Naive thymus-derived CD4-positive, alpha-beta T cell (primary cell): ENCODE results near the gene UPP2. TPM values are rescaled to one million over a fixed set of nuclear protein-coding genes. Genes with fewer than 3 reads are reported as not detected.

Experiments
- ATAC-seq: fragments of 150-1000 bp; cut with Tn5 transposase; 2 replicates; pipeline ENCODE4 v1.10.0; 2021; ENCODE audit warnings: mild to moderate bottlenecking, moderate library complexity
- CTCF ChIA-PET: fragments of 350-600 bp; sonication (Branson Sonifier 250); formaldehyde crosslinking; loops from one replicate; lab custom pipeline; 2021; ENCODE audit warnings: antibody characterized with exemption; lab: Charles Lee
- POLR2A ChIA-PET: fragments of 350-600 bp; sonication (Branson Sonifier 250); formaldehyde crosslinking; loops from one replicate; lab custom pipeline; 2021; ENCODE audit warnings: antibody characterized with exemption, inconsistent platforms; lab: Charles Lee
- DNase-seq, 9 donors: peaks; one replicate each; pipeline versions ENCODE4 v3.0.0 to v3.0.0-alpha.2; 2020 to 2022; ENCODE audit warnings: mixed read lengths in 1 of 9
- H3K27ac ChIP-seq: one replicate; pipeline ENCODE4 v1.7.0; 2013; ENCODE audit warnings: mild to moderate bottlenecking, low read depth, low read length, moderate library complexity
- H3K27me3 ChIP-seq, 2 donors: one replicate each; pipeline ENCODE4 v1.7.0; 2013; ENCODE audit warnings: low read length in 2 of 2, mild to moderate bottlenecking in 2 of 2, moderate library complexity in 2 of 2; ENCODE audit not compliant: control insufficient read depth in 2 of 2, insufficient read depth in 2 of 2
- H3K36me3 ChIP-seq, 3 experiments: 1 replicate in 2 of 3; 2 replicates in 1 of 3; pipeline ENCODE4 v1.7.0; 2013; ENCODE audit warnings: low read length in 3 of 3, mild to moderate bottlenecking in 3 of 3, moderate library complexity in 1 of 3; ENCODE audit not compliant: insufficient read depth in 3 of 3, control insufficient read depth in 2 of 3
- H3K4me1 ChIP-seq, 2 donors: one replicate each; pipeline ENCODE4 v1.7.0; 2013; ENCODE audit warnings: low read length in 2 of 2, mild to moderate bottlenecking in 2 of 2, moderate library complexity in 1 of 2; ENCODE audit not compliant: control insufficient read depth in 2 of 2, insufficient read depth in 2 of 2
- H3K4me3 ChIP-seq: 2 replicates; pipeline ENCODE4 v1.7.0; 2013; ENCODE audit warnings: mild to moderate bottlenecking, low read length
- H3K9me3 ChIP-seq, 3 experiments: 1 replicate in 2 of 3; 2 replicates in 1 of 3; pipeline ENCODE4 v1.7.0; 2013; ENCODE audit warnings: low read length in 3 of 3; ENCODE audit not compliant: control insufficient read depth in 2 of 3
- H3K27ac Mint-ChIP-seq, 9 donors: one replicate each; pipeline ENCODE4 v1.8.0; 2020 to 2022; ENCODE audit warnings: mixed read lengths in 9 of 9, mild to moderate bottlenecking in 8 of 9, moderate library complexity in 5 of 9, inconsistent platforms in 2 of 9
- H3K27me3 Mint-ChIP-seq, 5 donors: one replicate each; pipeline ENCODE4 v1.8.0; 2021 to 2022; ENCODE audit warnings: mixed read lengths in 5 of 5, mild to moderate bottlenecking in 1 of 5
- H3K36me3 Mint-ChIP-seq, 5 donors: one replicate each; pipeline ENCODE4 v1.8.0; 2020 to 2022; ENCODE audit warnings: mixed read lengths in 5 of 5, mild to moderate bottlenecking in 3 of 5, inconsistent platforms in 1 of 5
- H3K4me1 Mint-ChIP-seq, 7 donors: one replicate each; pipeline ENCODE4 v1.8.0; 2020 to 2022; ENCODE audit warnings: mixed read lengths in 7 of 7, mild to moderate bottlenecking in 3 of 7, inconsistent platforms in 1 of 7
- H3K4me3 Mint-ChIP-seq, 10 donors: one replicate each; pipeline ENCODE4 v1.8.0; 2020 to 2022; ENCODE audit warnings: mild to moderate bottlenecking in 10 of 10, mixed read lengths in 10 of 10, moderate library complexity in 6 of 10, inconsistent platforms in 2 of 10
- H3K9me3 Mint-ChIP-seq, 11 donors: one replicate each; pipeline ENCODE4 v1.8.0; 2020 to 2022; ENCODE audit warnings: mixed read lengths in 11 of 11, mild to moderate bottlenecking in 4 of 11, inconsistent platforms in 1 of 11, moderate library complexity in 1 of 11
- intact Hi-C, 2 donors: fragments of 100-400 bp; cut with micrococcal nuclease; formaldehyde crosslinking; loops; one replicate each; pipeline ENCODE4 v1.15.1; 2023
- polyA plus RNA-seq, 2 donors: library from polyadenylated mRNA; unstranded; fragments of 300-500 nt; fragmentation: Illumina TruSeq; gene quantifications; one replicate each; pipeline ENCODE4 v1.2.3, GENCODE V29; 2021
- total RNA-seq, 6 experiments: library from RNA in 5 of 6; stranded (reverse) in 5 of 6; gene quantifications; 1 replicate in 5 of 6; 2 replicates in 1 of 6; pipeline ENCODE4 v1.2.3 and lab custom pipeline; 2021 to 2026

UPP2 gene
- total and polyA plus RNA-seq, 7 experiments from 2014 or later = not detected

- Histone ChIP-seq H3K27me3 (no peaks in the 10 kb centered on the region), H3K9me3 (no peaks in the 10 kb centered on the region), H3K4me3 (no peak overlapping the region), H3K36me3 (no peaks in the 10 kb centered on the region), H3K4me1 (no peaks in the 10 kb centered on the region), H3K27ac (no peak overlapping the region)
- Mint-ChIP-seq H3K36me3 (no peaks in the 10 kb centered on the region), H3K4me1 (no peaks in the 10 kb centered on the region), H3K27ac (no peak overlapping the region), H3K27me3 (peaks cover 2 to 7% (median 3%) of the 10 kb centered on the region in 5 donors), H3K4me3 (no peak overlapping the region), H3K9me3 (no peaks in the 10 kb centered on the region)
- intact Hi-C loops = no loop called here
- CTCF ChIA-PET = no interaction called here
- DNase-seq (no peak), ATAC-seq (no peak)
- POLR2A ChIA-PET = no interaction called here
These were observed 770 bp downstream of the UPP2 start for GRCh38 chr2:158102446-158102845.

- no peak overlapping the region for H3K27ac Mint-ChIP-seq
- peaks cover 2 to 16% (median 11%) of the 10 kb centered on the region in 5 donors for H3K27me3 Mint-ChIP-seq
- intact Hi-C loops = no loop called here
- H3K9me3 ChIP-seq = no peaks in the 10 kb centered on the region
- H3K4me3 Mint-ChIP-seq = no peak overlapping the region
- H3K4me3 ChIP-seq = no peak overlapping the region
- ChIA-PET POLR2A (no interaction called here), CTCF (no interaction called here)
- no peak for DNase-seq
- no peak overlapping the region for H3K27ac ChIP-seq
- H3K36me3 ChIP-seq = no peaks in the 10 kb centered on the region
- H3K36me3 Mint-ChIP-seq = no peaks in the 10 kb centered on the region
- H3K4me1 Mint-ChIP-seq = no peaks in the 10 kb centered on the region
- H3K4me1 ChIP-seq = no peaks in the 10 kb centered on the region
- no peak for ATAC-seq
- H3K9me3 Mint-ChIP-seq = no peaks in the 10 kb centered on the region
- H3K27me3 ChIP-seq = no peaks in the 10 kb centered on the region
These were observed 1.8 kb downstream of the UPP2 start for GRCh38 chr2:158103411-158104012.

- Histone ChIP-seq H3K4me3 (no peak overlapping the region), H3K36me3 (no peaks in the 10 kb centered on the region), H3K27ac (no peak overlapping the region), H3K27me3 (no peaks in the 10 kb centered on the region), H3K4me1 (no peaks in the 10 kb centered on the region), H3K9me3 (no peaks in the 10 kb centered on the region)
- no peak for DNase-seq
- Mint-ChIP-seq H3K27ac (no peak overlapping the region), H3K4me3 (no peak overlapping the region), H3K36me3 (no peaks in the 10 kb centered on the region), H3K9me3 (peaks cover 0 to 4% (median 0%) of the 10 kb centered on the region in 11 donors), H3K4me1 (no peaks in the 10 kb centered on the region), H3K27me3 (peaks cover 2 to 20% (median 11%) of the 10 kb centered on the region in 5 donors)
- CTCF ChIA-PET = no interaction called here
- POLR2A ChIA-PET = no interaction called here
- ATAC-seq = no peak
- intact Hi-C loops = no loop called here
These were observed 3.2 kb downstream of the UPP2 start for GRCh38 chr2:158104903-158105302.

GRCh38 chr2:158112992-158113391, 11.3 kb downstream of the UPP2 start:
- Mint-ChIP-seq H3K4me3 (no peak overlapping the region), H3K36me3 (no peaks in the 10 kb centered on the region), H3K4me1 (no peaks in the 10 kb centered on the region), H3K27me3 (peaks cover 0 to 32% (median 5%) of the 10 kb centered on the region in 5 donors), H3K27ac (no peak overlapping the region), H3K9me3 (peaks cover 0 to 4% (median 0%) of the 10 kb centered on the region in 11 donors)
- ChIA-PET CTCF (no interaction called here), POLR2A (no interaction called here)
- DNase-seq (no peak), ATAC-seq (no peak)
- H3K36me3 ChIP-seq = no peaks in the 10 kb centered on the region
- no peak overlapping the region for H3K27ac ChIP-seq
- intact Hi-C loops = no loop called here
- no peaks in the 10 kb centered on the region for H3K9me3 ChIP-seq
- no peaks in the 10 kb centered on the region for H3K4me1 ChIP-seq
- H3K4me3 ChIP-seq = no peak overlapping the region
- no peaks in the 10 kb centered on the region for H3K27me3 ChIP-seq

DNA sequence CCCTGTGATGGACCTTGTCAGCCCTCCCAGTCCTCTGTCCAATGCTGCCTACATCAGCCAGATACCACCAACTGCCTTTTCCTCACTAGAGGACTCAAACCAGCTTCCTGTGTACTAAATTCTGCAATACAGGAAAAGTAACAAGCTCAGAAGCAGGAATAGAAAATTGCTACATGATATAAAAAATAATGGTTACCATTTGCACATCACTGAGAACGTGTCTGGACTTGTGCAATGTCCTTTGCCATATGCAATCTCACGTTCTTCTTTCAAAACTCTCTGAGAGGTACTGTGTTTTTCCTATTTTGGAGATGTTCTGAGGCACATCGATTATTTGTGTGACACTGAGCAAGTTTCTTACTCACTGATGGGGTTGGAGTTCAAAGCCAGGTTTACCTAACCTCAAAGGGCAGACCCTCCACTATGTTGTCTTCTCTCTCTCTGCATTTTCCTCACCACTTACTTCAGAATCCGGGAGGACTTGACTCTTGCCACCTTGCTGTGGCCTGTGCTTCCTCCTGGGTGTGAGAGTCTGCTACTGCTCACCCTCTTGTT, 12.1 kb downstream of the UPP2 start:
- H3K4me3 ChIP-seq = no peak overlapping the region
- ChIA-PET POLR2A (no interaction called here), CTCF (no interaction called here)
- H3K9me3 Mint-ChIP-seq = peaks cover 0 to 4% (median 0%) of the 10 kb centered on the region in 11 donors
- H3K4me1 Mint-ChIP-seq = no peaks in the 10 kb centered on the region
- ATAC-seq (peak; percentile 38), DNase-seq (no peak)
- intact Hi-C loops = no loop called here
- no peaks in the 10 kb centered on the region for H3K4me1 ChIP-seq
- no peaks in the 10 kb centered on the region for H3K36me3 ChIP-seq
- peaks cover 0 to 26% (median 3%) of the 10 kb centered on the region in 5 donors for H3K27me3 Mint-ChIP-seq
- H3K4me3 Mint-ChIP-seq = no peak overlapping the region
- H3K27ac Mint-ChIP-seq = no peak overlapping the region
- no peaks in the 10 kb centered on the region for H3K36me3 Mint-ChIP-seq
- H3K9me3 ChIP-seq = no peaks in the 10 kb centered on the region
- H3K27me3 ChIP-seq = no peaks in the 10 kb centered on the region
- no peak overlapping the region for H3K27ac ChIP-seq

DNA sequence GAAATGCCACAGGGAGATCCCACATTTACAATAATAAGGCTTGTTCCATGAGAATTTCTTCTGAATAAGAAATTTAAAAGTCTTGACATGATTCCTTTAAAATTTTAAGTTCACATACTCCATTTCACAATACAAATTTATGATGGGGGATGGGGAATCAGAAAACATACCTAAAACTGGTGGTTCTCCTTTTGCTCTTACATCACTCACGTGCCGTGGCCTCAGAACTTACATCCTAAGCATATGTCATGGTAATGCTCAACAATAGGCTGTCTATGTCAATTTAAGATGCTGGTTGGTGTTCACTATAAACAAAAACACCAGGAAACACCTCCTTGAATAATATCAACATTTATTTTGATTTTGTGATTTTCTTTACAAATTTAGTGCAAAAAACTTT, 12.8 kb downstream of the UPP2 start:
- ATAC-seq (no peak), DNase-seq (no peak)
- Histone ChIP-seq H3K27ac (no peak overlapping the region), H3K4me1 (no peaks in the 10 kb centered on the region), H3K9me3 (no peaks in the 10 kb centered on the region), H3K36me3 (no peaks in the 10 kb centered on the region), H3K27me3 (no peaks in the 10 kb centered on the region), H3K4me3 (no peak overlapping the region)
- Mint-ChIP-seq H3K4me3 (no peak overlapping the region), H3K27ac (no peak overlapping the region), H3K36me3 (no peaks in the 10 kb centered on the region), H3K27me3 (peaks cover 0 to 21% (median 3%) of the 10 kb centered on the region in 5 donors), H3K9me3 (peaks cover 0 to 3% (median 0%) of the 10 kb centered on the region in 11 donors), H3K4me1 (no peaks in the 10 kb centered on the region)
- CTCF ChIA-PET = no interaction called here
- POLR2A ChIA-PET = no interaction called here
- intact Hi-C loops = no loop called here

- no peaks in the 10 kb centered on the region for H3K36me3 ChIP-seq
- ATAC-seq (no peak), DNase-seq (no peak)
- peaks cover 0 to 1% (median 0%) of the 10 kb centered on the region in 7 donors for H3K4me1 Mint-ChIP-seq
- intact Hi-C loops = no loop called here
- no peak overlapping the region for H3K4me3 Mint-ChIP-seq
- H3K36me3 Mint-ChIP-seq = no peaks in the 10 kb centered on the region
- H3K4me1 ChIP-seq = no peaks in the 10 kb centered on the region
- ChIA-PET POLR2A (no interaction called here), CTCF (no interaction called here)
- H3K4me3 ChIP-seq = no peak overlapping the region
- no peak overlapping the region for H3K27ac ChIP-seq
- no peak overlapping the region for H3K27ac Mint-ChIP-seq
- peaks cover 0 to 3% (median 0%) of the 10 kb centered on the region in 11 donors for H3K9me3 Mint-ChIP-seq
- H3K27me3 ChIP-seq = no peaks in the 10 kb centered on the region
- H3K9me3 ChIP-seq = no peaks in the 10 kb centered on the region
- peaks cover 0 to 21% (median 3%) of the 10 kb centered on the region in 5 donors for H3K27me3 Mint-ChIP-seq
These were observed 13.6 kb downstream of the UPP2 start for GRCh38 chr2:158115202-158115767.
